ENCODE data around the gene MLLT10.

Gene MLLT10

DNA sequence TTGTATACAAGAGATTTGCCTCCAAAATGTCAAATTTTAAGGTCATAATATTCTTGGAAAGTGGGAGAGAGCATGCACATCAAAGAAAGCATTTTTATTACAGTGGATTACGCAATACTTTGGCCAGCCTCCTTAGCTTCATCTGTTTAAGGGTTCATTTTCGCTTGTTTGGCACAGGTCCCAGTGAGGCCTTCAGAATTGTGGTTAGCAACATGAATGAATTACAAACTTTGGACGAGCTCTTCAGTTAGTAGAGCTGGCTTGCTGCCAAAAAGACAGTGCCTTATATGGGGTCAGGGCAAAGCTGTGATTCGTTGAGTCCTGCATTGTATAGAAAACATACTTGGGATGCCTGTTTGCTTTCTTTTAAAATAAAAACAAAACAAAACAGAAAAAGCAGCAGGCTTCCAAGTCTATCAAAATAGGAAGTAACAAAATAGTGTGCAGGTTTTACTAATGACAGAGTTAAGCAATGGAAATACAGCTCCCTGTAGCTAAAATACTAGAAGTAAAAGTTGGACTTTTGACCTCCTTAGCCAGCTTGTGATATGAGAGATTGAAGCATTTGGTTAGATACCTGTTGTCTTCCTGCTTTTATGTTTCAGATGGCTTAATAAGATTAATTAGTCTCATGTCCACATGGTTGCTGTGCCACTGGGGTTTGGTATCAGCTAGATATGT, 190.8 kb downstream of the MLLT10 start:
- no peaks in the 10 kb centered on the region for H3K9me3 ChIP-seq (ENCODE audit: low read length)
- H3K36me3 ChIP-seq (ENCODE audit: insufficient read depth, low read length), result peaks cover 13% of the 10 kb centered on the region
- H3K27me3 ChIP-seq (ENCODE audit: insufficient read depth, low read length), result no peaks in the 10 kb centered on the region

GRCh38 chr10:21726601-21727225, 192.7 kb downstream of the MLLT10 start:
- Histone ChIP-seq H2AFZ (ENCODE audit: low read depth, low read length) (no peak overlapping the region), H3K4me1 (ENCODE audit: insufficient read depth, low read length) (peaks cover 56% of the 10 kb centered on the region), H3K4me3 (ENCODE audit: low read length) (no peak overlapping the region), H3K27me3 (ENCODE audit: insufficient read depth, low read length) (no peaks in the 10 kb centered on the region), H3K9me3 (ENCODE audit: low read length) (no peaks in the 10 kb centered on the region), H3K36me3 (ENCODE audit: insufficient read depth, low read length) (peaks cover 18% of the 10 kb centered on the region)

More for the DNA sequence above, 190.8 kb downstream of the MLLT10 start:
- Histone ChIP-seq H3K4me3 (ENCODE audit: low read length) (no peak overlapping the region), H2AFZ (ENCODE audit: low read depth, low read length) (no peak overlapping the region), H3K4me1 (ENCODE audit: insufficient read depth, low read length) (peaks cover 69% of the 10 kb centered on the region)

DNA sequence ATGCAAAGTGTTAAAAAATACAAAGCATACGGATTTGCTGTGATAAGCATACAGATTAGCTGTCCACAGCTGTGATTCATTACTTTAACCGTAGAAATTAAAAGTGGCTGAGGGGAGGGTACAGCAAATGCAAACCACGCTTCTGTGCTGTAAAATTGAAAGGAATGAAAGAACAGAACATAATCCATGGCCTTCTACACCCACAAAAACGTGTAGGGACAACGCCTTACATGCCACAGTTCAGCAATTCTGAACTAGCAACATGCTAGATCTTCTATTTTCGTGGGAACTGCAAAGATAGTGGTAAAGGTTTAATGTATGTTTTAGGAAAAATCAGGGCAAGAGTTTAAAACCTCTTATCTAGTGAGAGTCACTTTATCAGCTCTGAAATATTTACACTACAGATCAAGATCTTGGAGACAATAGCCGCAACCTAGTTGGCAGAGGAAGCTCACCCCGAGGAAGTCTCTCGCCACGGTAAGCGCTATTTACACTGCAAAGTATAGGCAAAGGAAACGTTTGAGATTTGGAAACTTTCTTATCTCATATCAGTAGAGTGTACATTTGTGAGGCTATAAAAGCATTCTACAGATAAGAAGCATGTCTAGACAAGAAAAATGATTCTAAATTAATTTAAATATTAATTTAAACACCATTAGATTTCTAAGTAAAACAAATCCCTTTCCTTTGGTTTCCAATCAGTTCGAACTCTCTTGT, 193.6 kb downstream of the MLLT10 start:
- Histone ChIP-seq H3K4me3 (ENCODE audit: low read length) (no peak overlapping the region), H3K36me3 (ENCODE audit: insufficient read depth, low read length) (peaks cover 15% of the 10 kb centered on the region)

DNA sequence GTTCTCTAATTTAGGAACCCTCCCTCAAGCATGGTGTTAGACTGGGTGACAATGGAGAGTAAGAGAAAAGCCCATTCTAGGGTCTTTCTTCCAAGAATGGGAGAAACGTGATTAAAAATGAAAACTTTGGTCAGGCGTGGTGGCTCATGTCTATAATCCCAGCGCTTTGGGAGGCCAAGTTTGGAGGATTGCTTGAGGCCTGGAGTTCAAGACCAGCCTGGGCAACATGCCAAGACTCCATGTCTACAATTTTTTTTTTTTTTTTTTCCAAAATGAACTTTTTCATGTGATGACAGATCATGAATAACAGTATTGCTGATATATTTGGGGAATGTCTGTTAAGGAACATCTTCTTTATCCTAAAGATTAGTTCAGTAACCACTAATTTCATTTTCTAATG, 194.6 kb downstream of the MLLT10 start:
- H3K4me1 ChIP-seq (ENCODE audit: insufficient read depth, low read length), result peaks cover 65% of the 10 kb centered on the region
- no peak overlapping the region for H2AFZ ChIP-seq (ENCODE audit: low read depth, low read length)
- no peaks in the 10 kb centered on the region for H3K27me3 ChIP-seq (ENCODE audit: insufficient read depth, low read length)
- H3K4me3 ChIP-seq (ENCODE audit: low read length), result no peak overlapping the region
- no peaks in the 10 kb centered on the region for H3K9me3 ChIP-seq (ENCODE audit: low read length)
- H3K36me3 ChIP-seq (ENCODE audit: insufficient read depth, low read length), result peaks cover 14% of the 10 kb centered on the region

More for the DNA sequence above, 193.6 kb downstream of the MLLT10 start:
- Histone ChIP-seq H2AFZ (ENCODE audit: low read depth, low read length) (no peak overlapping the region), H3K27me3 (ENCODE audit: insufficient read depth, low read length) (no peaks in the 10 kb centered on the region), H3K4me1 (ENCODE audit: insufficient read depth, low read length) (peaks cover 61% of the 10 kb centered on the region), H3K9me3 (ENCODE audit: low read length) (no peaks in the 10 kb centered on the region)

- Histone ChIP-seq H2AFZ (ENCODE audit: low read depth, low read length) (no peak overlapping the region), H3K27me3 (ENCODE audit: insufficient read depth, low read length) (no peaks in the 10 kb centered on the region), H3K36me3 (ENCODE audit: insufficient read depth, low read length) (peaks cover 32% of the 10 kb centered on the region), H3K4me3 (ENCODE audit: low read length) (no peak overlapping the region), H3K4me1 (ENCODE audit: insufficient read depth, low read length) (peaks cover 41% of the 10 kb centered on the region), H3K9me3 (ENCODE audit: low read length) (no peaks in the 10 kb centered on the region)
Observed at GRCh38 chr10:21732067-21732772, 198.2 kb downstream of the MLLT10 start.

GRCh38 chr10:21733710-21734109, 199.7 kb downstream of the MLLT10 start:
- H3K36me3 ChIP-seq (ENCODE audit: insufficient read depth, low read length), result peaks cover 39% of the 10 kb centered on the region
- no peak overlapping the region for H3K4me3 ChIP-seq (ENCODE audit: low read length)
- H3K4me1 ChIP-seq (ENCODE audit: insufficient read depth, low read length), result peaks cover 26% of the 10 kb centered on the region
- no peaks in the 10 kb centered on the region for H3K9me3 ChIP-seq (ENCODE audit: low read length)
- H2AFZ ChIP-seq (ENCODE audit: low read depth, low read length), result no peak overlapping the region
- H3K27me3 ChIP-seq (ENCODE audit: insufficient read depth, low read length), result no peaks in the 10 kb centered on the region

DNA sequence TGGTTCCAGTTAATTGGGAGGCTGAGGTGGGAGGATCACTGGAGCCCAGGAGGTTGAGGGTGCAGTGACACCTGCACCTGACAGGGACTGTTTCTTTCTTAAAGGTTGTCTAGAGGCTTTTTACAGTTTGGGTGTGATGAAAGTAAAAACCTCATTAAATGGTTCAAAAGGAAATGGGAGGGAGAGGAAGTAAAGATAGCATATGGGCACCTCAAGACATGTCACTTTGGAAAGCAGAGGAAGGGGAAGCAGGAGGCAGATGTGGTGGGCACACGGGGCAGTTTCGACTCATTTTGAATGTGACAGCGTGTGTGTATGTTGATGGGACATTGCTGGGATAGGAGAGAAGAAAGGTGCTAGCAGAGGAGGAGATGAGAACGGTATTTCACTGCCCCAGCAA, 203.1 kb downstream of the MLLT10 start:
- Histone ChIP-seq H3K36me3 (ENCODE audit: insufficient read depth, low read length) (peaks cover 63% of the 10 kb centered on the region), H3K4me1 (ENCODE audit: insufficient read depth, low read length) (peaks cover 20% of the 10 kb centered on the region), H3K9me3 (ENCODE audit: low read length) (no peaks in the 10 kb centered on the region), H2AFZ (ENCODE audit: low read depth, low read length) (no peak overlapping the region), H3K27me3 (ENCODE audit: insufficient read depth, low read length) (no peaks in the 10 kb centered on the region), H3K4me3 (ENCODE audit: low read length) (no peak overlapping the region)

GRCh38 chr10:21740989-21741388, 207.0 kb downstream of the MLLT10 start:
- H2AFZ ChIP-seq (ENCODE audit: low read depth, low read length), result no peak overlapping the region
- H3K4me3 ChIP-seq (ENCODE audit: low read length), result no peak overlapping the region
- peaks cover 73% of the 10 kb centered on the region for H3K36me3 ChIP-seq (ENCODE audit: insufficient read depth, low read length)
- H3K4me1 ChIP-seq (ENCODE audit: insufficient read depth, low read length), result no peaks in the 10 kb centered on the region
- H3K9me3 ChIP-seq (ENCODE audit: low read length), result no peaks in the 10 kb centered on the region
- no peaks in the 10 kb centered on the region for H3K27me3 ChIP-seq (ENCODE audit: insufficient read depth, low read length)

DNA sequence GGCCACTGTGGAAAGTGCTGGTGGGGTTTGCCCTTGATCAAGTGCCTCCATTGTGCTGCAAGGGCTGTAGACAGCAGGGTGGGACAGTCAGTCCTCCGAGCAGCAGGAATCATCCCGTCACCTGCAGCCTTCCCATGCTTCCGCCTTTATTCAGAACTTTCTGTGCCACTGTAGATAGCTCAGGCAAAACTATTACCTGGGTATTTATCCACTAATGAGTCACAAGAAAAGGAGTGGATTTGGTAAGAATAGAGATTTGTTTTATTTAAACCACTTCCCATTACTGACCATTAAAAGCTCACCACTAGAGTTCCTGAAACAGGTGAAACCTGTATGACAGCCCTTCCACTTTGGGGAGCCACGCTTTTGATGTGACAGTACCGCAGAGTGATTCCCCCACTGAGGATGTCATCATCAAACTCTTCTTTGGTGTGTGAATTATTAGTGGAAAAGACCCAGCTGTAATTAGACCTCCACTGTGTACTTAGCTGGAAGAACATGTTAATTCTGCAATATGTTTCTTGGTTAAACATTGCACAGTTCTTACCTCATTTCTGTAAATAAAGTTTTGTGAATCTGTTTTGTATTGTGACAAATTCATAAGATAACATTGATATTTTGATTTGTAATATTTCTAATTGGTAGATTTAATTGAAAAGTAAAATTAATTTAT, 208.8 kb downstream of the MLLT10 start:
- no peaks in the 10 kb centered on the region for H3K9me3 ChIP-seq (ENCODE audit: low read length)
- no peak overlapping the region for H3K4me3 ChIP-seq (ENCODE audit: low read length)
- H3K36me3 ChIP-seq (ENCODE audit: insufficient read depth, low read length), result peaks cover 64% of the 10 kb centered on the region
- no peaks in the 10 kb centered on the region for H3K27me3 ChIP-seq (ENCODE audit: insufficient read depth, low read length)
- no peaks in the 10 kb centered on the region for H3K4me1 ChIP-seq (ENCODE audit: insufficient read depth, low read length)
- no peak overlapping the region for H2AFZ ChIP-seq (ENCODE audit: low read depth, low read length)

GRCh38 chr10:21744223-21744622, 210.2 kb downstream of the MLLT10 start:
- Histone ChIP-seq H3K36me3 (ENCODE audit: insufficient read depth, low read length) (peaks cover 57% of the 10 kb centered on the region), H3K9me3 (ENCODE audit: low read length) (no peaks in the 10 kb centered on the region), H3K4me3 (ENCODE audit: low read length) (no peak overlapping the region), H3K4me1 (ENCODE audit: insufficient read depth, low read length) (no peaks in the 10 kb centered on the region), H2AFZ (ENCODE audit: low read depth, low read length) (no peak overlapping the region), H3K27me3 (ENCODE audit: insufficient read depth, low read length) (no peaks in the 10 kb centered on the region)

GRCh38 chr10:21746118-21746517, 212.1 kb downstream of the MLLT10 start:
- no peak overlapping the region for H2AFZ ChIP-seq (ENCODE audit: low read depth, low read length)
- H3K4me1 ChIP-seq (ENCODE audit: insufficient read depth, low read length), result no peaks in the 10 kb centered on the region
- peaks cover 49% of the 10 kb centered on the region for H3K36me3 ChIP-seq (ENCODE audit: insufficient read depth, low read length)
- H3K27me3 ChIP-seq (ENCODE audit: insufficient read depth, low read length), result no peaks in the 10 kb centered on the region
- no peaks in the 10 kb centered on the region for H3K9me3 ChIP-seq (ENCODE audit: low read length)
- H3K4me3 ChIP-seq (ENCODE audit: low read length), result no peak overlapping the region

DNA sequence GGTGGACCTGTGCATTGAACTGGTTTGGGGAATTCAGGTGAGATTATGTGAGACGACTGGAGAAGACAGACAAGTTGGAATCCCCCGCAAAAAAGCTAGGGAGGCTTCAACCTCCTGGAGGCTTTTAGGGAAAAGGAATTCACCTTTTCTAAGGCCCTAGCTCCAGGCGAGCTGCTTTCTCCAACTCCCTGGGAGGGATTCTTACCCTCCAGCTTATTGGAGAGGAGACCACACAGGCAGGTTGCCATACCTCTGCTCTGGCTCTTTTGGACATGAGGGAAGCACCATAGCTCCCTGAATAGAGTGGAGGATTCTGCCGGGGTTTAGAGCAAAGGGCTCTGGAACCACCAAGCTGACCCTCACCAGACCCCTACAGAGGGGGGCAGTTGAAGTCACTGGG, 213.8 kb downstream of the MLLT10 start:
- Histone ChIP-seq H3K27me3 (ENCODE audit: insufficient read depth, low read length) (no peaks in the 10 kb centered on the region), H3K4me1 (ENCODE audit: insufficient read depth, low read length) (no peaks in the 10 kb centered on the region), H3K36me3 (ENCODE audit: insufficient read depth, low read length) (peaks cover 37% of the 10 kb centered on the region), H2AFZ (ENCODE audit: low read depth, low read length) (no peak overlapping the region), H3K4me3 (ENCODE audit: low read length) (no peak overlapping the region), H3K9me3 (ENCODE audit: low read length) (no peaks in the 10 kb centered on the region)

Measured in neuron (in vitro differentiated cells).